Osteocyte (in vitro differentiated cells): ENCODE measurements around the gene ADH5. TPM values are rescaled to one million over a fixed set of nuclear protein-coding genes. Genes with fewer than 3 reads are reported as not detected.

Experiments used
- DNase-seq: peaks from one replicate; pipeline ENCODE4 v3.0.0; 2021; ENCODE audit warnings: mixed read lengths; ENCODE audit not compliant: unreplicated experiment; ENCODE audit errors: extremely low spot score
- H3K27ac Mint-ChIP-seq: one replicate; pipeline ENCODE4 v1.8.0; 2021; ENCODE audit warnings: mild to moderate bottlenecking, mixed read lengths; ENCODE audit not compliant: unreplicated experiment
- H3K27me3 Mint-ChIP-seq: one replicate; pipeline ENCODE4 v1.8.0; 2021; ENCODE audit warnings: mixed read lengths; ENCODE audit not compliant: unreplicated experiment
- H3K36me3 Mint-ChIP-seq: one replicate; pipeline ENCODE4 v1.8.0; 2021; ENCODE audit warnings: mixed read lengths; ENCODE audit not compliant: unreplicated experiment
- H3K4me1 Mint-ChIP-seq: one replicate; pipeline ENCODE4 v1.8.0; 2021; ENCODE audit warnings: mixed read lengths; ENCODE audit not compliant: unreplicated experiment
- H3K4me3 Mint-ChIP-seq: one replicate; pipeline ENCODE4 v1.8.0; 2021; ENCODE audit warnings: mild to moderate bottlenecking, moderate library complexity, mixed read lengths; ENCODE audit not compliant: unreplicated experiment
- H3K9me3 Mint-ChIP-seq: one replicate; pipeline ENCODE4 v1.8.0; 2021; ENCODE audit warnings: mixed read lengths; ENCODE audit not compliant: unreplicated experiment
- total RNA-seq: library from RNA; stranded (reverse); gene quantifications from 2 replicates; pipeline ENCODE4 v1.2.1, GENCODE V29; 2021
- TF ChIP-seq, protein P1 (sequence below): fragments of 200-600 bp; sonication (generic); IDR thresholded peaks from 2 replicates; pipeline ENCODE4 v1.5.0; 2021; ENCODE audit warnings: antibody characterized with exemption, mild to moderate bottlenecking, moderate library complexity

ADH5 gene
- total RNA-seq, 1 donor from 2014 or later: 136 TPM

DNA sequence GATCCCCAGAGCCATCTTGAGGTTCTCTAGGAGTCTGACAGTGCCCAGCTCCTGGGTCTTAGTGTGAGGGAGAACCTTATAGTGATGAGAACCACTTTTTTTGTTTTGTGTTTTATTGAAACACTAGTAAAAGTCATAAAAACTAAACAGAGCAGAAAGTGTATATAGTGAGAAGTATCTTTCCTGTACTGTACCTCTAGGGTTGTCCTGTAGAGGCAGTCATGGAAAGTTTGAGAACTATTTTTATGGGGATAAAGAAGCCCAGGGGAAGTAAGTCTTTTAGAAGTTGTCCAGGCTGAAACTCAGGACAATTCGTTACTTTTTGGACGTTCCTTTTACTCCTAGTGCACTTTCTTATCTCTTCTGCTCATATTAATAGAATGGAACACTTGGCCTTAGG lies 40.9 kb downstream of the ADH5 start:
- Mint-ChIP-seq H3K9me3 (no peaks in the 10 kb centered on the region), H3K36me3 (peaks cover 44% of the 10 kb centered on the region), H3K4me1 (no peaks in the 10 kb centered on the region), H3K4me3 (no peak overlapping the region), H3K27ac (no peak overlapping the region), H3K27me3 (no peaks in the 10 kb centered on the region)
- no peak for DNase-seq
- TF ChIP-seq, protein P1, sequence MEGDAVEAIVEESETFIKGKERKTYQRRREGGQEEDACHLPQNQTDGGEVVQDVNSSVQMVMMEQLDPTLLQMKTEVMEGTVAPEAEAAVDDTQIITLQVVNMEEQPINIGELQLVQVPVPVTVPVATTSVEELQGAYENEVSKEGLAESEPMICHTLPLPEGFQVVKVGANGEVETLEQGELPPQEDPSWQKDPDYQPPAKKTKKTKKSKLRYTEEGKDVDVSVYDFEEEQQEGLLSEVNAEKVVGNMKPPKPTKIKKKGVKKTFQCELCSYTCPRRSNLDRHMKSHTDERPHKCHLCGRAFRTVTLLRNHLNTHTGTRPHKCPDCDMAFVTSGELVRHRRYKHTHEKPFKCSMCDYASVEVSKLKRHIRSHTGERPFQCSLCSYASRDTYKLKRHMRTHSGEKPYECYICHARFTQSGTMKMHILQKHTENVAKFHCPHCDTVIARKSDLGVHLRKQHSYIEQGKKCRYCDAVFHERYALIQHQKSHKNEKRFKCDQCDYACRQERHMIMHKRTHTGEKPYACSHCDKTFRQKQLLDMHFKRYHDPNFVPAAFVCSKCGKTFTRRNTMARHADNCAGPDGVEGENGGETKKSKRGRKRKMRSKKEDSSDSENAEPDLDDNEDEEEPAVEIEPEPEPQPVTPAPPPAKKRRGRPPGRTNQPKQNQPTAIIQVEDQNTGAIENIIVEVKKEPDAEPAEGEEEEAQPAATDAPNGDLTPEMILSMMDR: peak; percentile 8

DNA sequence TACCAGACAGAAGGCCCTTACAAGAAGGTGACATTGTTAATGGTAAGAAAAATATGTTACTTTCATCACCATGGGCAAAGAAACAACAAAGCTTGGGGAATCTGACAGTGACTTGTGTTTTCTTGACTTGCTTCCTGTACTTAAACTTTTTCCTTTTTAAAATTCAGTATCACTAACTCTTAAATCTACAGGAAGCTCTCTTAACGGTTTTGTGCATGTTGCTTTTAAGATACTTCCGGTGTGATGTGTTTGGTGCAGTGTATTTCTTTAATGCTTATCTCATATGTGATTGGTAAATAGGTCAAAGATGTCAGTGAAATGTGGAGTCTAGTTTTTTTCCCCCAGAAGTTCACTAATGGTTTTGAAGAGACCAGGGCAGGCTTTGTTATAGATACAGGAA lies 45.2 kb downstream of the ADH5 start:
- TF ChIP-seq, protein P1: no peak
- Mint-ChIP-seq H3K4me3 (no peak overlapping the region), H3K9me3 (peaks cover 6% of the 10 kb centered on the region), H3K4me1 (no peaks in the 10 kb centered on the region), H3K36me3 (peaks cover 44% of the 10 kb centered on the region), H3K27ac (no peak overlapping the region), H3K27me3 (no peaks in the 10 kb centered on the region)
- no peak for DNase-seq

DNA sequence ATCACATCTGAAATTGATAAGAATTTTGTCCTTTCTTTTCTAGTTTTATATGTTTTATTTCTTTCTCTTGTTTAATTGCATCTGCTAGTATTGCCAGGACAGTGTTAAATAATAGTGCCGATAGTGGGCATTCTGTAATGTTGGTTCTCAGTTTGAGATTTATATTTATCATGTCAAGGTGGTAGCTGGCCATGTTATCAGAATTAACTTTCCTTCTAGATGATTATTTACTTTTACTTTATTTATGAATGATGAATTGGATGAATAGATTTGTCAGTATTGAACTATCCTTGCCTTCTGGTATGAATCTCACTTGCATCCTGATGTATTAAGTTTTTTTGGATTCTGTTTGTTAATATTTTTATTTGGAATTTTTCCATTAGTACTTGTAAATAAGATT lies 50.4 kb downstream of the ADH5 start:
- no peak overlapping the region for H3K27ac Mint-ChIP-seq
- TF ChIP-seq, protein P1: no peak
- peaks cover 3% of the 10 kb centered on the region for H3K4me1 Mint-ChIP-seq
- peaks cover 15% of the 10 kb centered on the region for H3K9me3 Mint-ChIP-seq
- no peaks in the 10 kb centered on the region for H3K27me3 Mint-ChIP-seq
- peaks cover 49% of the 10 kb centered on the region for H3K36me3 Mint-ChIP-seq
- no peak overlapping the region for H3K4me3 Mint-ChIP-seq
- DNase-seq: no peak

DNA sequence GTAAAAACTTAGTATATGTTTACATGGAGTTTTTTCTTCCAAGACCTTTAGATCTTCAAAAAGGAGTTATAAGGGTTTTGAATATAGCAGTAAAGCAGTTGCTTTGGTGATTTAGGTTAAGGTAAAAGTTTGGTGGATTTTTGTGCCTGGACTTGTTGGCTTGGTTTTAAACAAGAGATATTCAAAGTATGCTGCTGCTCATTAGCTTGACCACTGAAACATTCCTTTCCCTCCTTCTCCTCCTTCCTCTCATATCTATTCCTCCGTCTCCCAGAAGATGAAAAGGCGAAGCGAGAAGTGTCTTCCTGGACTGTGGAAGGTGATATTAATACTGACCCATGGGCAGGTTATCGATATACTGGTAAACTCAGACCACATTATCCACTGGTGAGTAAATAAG lies 54.6 kb downstream of the ADH5 start:
- peaks cover 31% of the 10 kb centered on the region for H3K36me3 Mint-ChIP-seq
- H3K27me3 Mint-ChIP-seq: no peaks in the 10 kb centered on the region
- TF ChIP-seq, protein P1: no peak
- H3K27ac Mint-ChIP-seq: no peak overlapping the region
- no peak overlapping the region for H3K4me3 Mint-ChIP-seq
- peaks cover 10% of the 10 kb centered on the region for H3K4me1 Mint-ChIP-seq
- H3K9me3 Mint-ChIP-seq: peaks cover 15% of the 10 kb centered on the region
- DNase-seq: no peak

DNA sequence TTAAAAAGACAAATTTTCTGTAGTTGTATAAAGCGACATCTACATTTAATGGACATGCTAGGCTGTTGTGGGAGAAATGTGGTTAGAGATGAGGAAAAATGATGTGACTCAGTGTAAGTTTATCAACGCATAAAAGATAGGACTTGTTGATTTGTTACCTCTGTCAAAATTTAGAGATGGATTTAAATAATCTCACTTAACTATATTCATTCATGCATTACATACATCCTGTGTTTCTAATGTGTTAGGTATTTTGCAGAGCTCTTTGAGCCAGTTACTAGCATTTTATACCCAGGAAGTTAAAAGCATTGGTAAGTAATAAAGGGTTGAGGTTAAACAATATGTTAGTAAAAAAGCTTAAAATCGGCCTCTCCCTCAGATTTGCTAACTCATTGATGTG lies 58.7 kb downstream of the ADH5 start:
- TF ChIP-seq, protein P1: no peak
- Mint-ChIP-seq H3K36me3 (peaks cover 7% of the 10 kb centered on the region), H3K4me3 (no peak overlapping the region), H3K4me1 (peaks cover 18% of the 10 kb centered on the region), H3K9me3 (no peaks in the 10 kb centered on the region), H3K27me3 (no peaks in the 10 kb centered on the region), H3K27ac (no peak overlapping the region)
- no peak for DNase-seq
